Measurements from ENCODE around the gene KLHL29.

Gene KLHL29

DNA sequence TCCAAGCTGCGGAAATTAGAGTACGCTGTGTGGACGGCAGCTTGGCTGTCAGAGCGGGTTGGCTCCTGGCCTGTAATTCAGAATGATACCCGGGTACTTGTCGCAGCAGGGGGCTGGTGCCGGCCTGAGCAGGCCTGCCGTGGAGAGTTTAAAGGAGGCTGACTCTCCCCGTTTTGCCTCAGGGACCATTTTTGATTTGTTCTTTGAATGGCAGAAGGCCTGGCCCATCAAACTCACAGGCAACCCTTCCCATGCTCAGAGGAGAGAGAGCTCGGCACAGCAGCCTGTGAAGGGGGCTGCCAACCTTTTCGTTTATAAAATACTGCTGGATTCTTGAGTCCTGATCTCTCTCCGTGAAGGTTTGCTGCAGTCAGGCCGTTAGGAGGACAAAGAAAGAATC lies 151.3 kb downstream of the KLHL29 start:
- no peak for DNase-seq

DNA sequence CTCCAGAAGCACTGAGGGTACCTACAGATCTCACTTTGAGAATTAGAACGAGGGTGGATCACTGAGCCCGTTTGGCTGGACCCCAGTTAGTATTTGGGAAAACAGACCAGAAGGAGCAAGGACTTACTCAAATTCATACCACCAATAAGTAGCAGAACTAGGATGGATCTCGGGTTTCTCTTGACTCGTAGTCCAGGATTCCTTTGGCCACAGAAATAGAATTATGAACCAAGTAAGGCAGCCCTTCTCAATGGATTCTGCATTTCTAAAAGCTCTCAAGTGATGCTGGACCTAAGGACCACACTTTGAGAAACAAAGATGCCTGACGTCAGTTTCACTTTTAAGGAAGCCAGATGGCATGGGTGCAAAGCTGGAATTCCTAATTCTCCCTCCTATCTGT lies 153.0 kb downstream of the KLHL29 start:
- DNase-seq: no peak

DNA sequence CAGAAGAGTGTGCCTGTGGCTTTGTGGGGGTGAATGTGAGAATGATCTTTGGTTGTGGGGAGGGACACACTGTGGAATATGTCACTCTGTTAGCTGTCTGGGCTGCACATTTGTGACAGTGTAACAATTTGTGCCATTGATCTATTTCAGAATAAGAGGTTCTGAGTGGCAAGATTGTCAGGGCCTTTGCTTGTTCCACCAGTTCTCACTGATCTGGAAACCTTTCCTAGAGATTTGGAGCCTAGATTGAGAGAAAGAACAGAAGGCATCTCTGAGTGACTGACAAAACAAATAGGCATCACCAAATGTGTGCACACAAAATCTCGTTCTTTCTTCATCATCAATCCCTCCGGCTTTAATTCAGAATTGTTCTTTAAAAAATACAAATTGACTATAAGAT lies 153.6 kb downstream of the KLHL29 start:
- no peak for DNase-seq

DNA sequence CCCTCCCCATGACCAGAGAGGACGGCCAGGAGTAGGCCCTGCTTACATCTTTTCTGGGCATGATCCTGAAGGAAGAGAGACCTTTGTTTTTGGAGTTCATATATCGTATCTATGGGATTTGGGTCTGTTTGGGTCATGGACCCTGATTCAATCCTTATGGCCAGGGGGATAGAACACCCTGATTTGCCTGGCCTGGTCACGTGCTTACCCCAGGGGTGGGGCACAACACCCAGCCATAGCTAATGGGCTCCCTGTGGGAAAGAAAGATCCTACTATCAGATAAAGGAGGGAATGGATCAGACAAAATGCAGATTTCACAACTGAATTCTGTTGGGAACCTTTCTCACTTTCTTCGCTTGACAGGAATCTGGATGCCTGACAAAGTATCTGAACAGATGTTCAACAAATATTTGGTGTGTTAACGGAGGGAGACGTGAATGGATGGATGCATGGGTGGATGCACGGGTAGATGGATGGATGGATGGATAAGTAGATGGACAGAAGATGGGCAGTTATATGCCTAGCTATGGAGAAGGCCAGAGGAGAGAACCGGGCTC lies 155.9 kb downstream of the KLHL29 start:
- DNase-seq: no peak

DNA sequence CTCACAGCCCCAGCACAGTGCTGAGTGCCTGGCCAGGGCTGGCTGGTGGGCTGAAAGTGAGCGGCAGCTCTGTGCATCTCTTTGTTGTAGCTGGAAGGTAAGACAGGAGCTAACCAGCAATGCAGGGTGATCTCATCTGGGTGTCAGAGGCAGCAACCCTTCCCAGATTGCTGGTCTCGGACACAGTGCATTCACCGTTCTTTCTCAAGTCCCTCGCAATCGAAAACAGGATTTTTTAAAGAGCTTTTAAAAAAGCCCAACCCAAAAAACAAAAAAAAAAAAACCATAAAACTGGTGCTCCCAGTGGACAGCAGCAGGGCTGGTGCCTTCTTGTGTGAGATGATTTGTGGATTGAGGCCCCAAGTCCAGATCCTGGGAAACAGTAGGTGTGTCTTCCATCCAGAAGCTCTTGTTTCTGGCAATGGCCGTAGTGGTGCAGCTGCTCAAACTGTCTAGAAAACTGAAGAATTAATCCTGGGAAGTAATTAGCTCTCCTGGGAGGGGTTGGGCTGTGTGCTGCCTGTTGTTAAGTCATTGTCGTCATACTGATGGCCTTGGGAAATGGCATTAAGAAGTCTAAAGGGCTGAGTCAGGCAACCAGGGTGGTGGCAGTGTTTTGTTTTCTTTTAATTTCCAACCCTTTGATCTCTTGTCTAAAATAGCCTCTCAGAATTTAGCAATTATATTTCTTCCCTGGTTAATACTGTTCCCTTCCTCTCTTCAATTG lies 156.7 kb downstream of the KLHL29 start:
- no peak for DNase-seq

DNA sequence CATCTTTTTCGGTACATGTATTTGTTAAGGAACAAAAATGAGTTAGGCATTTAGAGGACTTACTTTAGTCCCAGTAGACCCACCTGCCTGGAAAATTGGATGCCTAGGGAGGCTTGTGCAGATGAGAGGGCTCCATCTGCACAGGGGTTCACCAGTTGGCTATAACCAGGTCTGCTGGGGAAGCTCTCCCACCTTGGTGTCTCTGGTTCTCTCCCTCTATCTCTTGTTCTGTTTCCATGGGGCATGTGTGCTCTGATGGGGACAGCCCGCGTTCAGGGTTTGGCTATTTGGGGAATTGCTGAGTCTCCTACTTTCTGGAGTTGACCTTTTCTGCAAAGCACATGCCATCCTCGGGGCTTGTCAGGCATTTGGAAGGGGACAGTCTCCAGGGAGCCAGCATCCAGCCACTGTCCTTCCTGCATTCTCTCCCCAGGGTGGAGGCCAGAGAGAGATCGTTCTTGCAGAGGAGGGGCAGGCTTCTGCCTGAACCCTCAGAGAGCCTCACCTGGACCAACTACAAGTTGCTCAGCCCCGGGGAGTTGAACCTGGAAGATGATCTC lies 157.3 kb downstream of the KLHL29 start:
- no peak for DNase-seq

DNA sequence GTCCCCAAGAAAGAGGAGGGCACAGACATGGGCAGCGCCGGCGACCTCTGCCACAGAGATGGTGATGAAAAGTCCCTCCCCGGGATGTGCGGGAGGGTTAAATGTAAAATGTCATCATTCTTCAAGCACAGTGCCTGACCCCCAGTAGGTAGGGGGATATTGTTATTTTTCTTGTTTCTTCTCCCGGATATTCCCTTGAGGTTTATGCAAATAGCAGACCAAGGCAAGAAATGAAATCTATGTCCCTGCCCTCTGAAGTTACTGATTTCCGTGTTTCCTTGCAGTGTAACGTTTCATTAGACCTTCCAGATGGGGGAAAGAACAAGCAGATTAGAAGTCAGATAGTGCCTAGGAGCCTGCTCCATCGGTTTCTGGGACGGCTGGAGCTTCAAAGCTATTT lies 158.3 kb downstream of the KLHL29 start:
- DNase-seq: no peak

DNA sequence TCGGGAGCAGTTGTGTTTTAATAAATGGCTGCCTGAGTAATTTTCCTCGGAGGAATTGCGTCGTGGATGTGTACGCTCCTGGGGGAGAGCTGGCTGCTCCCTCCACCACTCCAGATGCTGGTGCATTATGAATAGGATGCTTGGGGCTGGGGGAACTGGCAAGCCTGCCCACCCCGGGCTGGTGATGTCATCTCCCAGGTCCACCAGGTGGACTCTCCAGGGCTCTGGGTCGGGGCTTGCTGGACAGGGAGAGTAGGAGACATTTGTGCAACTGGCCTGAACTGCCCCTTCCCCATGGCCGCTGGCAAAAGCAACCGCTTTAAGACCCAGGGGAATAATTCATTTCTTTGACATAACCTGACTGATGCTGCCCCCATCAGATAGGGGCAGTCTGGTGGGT lies 158.7 kb downstream of the KLHL29 start:
- DNase-seq: no peak

DNA sequence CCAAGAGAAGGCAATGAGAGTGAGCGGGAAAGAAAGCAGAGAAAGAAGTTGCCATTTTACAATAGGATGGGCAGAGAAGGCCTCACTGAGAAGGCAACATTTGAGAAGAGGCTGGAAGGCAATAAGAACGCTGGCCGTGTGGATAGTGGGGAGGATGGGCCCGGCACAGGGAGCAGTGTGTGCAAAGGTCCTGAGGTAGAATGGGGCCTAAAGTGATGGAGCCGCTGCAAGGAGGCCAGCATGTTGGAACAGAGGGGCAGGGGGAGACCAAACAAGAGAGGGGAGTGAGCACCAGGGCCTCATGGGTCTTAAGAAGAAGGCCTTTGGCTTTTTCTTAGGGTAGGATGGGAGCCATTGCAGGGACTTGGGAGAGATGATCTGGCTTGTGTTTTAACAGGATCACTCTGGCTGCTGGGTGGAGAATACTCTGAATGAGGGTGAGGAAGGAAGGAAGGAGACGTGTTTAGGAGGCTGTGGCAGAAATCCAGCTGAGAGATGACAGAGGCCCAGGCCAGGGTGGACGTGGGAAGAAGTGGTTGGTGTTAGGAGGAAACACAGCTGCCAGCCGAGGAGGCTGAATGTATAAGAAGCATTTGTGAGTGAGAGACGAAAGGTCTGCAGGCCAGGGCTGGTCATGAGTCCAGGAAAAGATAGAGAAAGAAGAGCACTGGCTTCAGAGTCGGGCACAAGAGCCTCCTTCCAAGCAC lies 159.8 kb downstream of the KLHL29 start:
- DNase-seq: no peak

DNA sequence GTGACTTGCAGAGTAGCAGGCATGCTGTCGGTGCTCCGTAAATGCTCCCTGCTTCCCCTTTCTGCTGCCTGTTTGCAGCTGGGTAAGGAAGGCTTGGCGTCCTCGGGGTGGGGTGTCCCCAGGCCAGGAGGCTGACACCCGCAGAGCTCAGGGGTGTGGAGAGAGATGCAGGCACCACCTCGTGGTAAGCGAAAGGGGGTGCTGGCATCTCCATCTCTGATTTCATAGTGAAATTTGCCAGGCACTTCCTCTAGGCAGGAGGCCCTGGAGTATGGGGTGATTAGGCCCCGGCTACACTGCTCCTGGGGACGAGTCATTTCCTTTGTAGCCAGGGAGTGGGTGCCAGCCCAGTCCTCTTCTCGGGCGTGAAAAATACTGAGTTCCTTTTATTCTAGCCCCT lies 160.4 kb downstream of the KLHL29 start:
- no peak for DNase-seq

DNA sequence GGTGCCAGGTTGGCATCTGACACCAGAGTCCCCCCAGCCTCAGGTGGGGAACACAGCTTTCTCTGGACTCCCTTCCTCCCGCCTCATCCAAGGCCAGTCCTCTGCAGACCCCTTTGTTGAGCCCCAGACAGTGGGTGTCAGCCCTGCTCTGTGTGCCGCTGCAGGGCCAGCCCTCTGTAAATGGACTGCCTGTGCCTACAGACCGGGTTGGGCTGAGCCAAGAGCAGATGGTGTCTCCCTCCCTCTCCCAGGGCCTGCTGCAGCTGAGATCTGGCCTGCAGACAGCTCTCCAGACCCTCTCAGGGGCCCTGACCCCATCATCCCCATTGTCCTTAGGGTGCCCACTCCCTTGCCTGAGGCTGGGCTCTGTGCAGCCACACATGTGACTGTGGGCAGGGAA lies 160.8 kb downstream of the KLHL29 start:
- DNase-seq: no peak

DNA sequence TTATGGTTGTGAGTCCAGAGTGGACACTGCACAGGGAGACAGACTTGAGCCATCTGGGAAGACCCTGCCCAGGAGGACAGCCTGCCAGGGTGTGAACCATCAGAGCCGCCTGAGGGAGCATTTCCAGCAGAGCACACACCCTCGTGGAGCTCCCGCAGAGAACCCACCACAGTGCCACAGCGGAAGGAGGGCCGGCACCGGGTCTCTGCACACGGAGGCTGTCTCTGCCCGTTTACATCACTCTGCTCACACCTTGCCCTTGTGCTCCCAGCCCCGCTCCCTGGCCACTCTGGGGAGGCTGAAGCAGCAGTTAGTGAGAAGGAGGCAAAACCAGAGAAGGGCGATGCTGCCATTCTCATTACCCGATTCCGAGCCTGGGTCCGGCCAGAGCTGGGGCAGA lies 161.9 kb downstream of the KLHL29 start:
- DNase-seq: no peak

DNA sequence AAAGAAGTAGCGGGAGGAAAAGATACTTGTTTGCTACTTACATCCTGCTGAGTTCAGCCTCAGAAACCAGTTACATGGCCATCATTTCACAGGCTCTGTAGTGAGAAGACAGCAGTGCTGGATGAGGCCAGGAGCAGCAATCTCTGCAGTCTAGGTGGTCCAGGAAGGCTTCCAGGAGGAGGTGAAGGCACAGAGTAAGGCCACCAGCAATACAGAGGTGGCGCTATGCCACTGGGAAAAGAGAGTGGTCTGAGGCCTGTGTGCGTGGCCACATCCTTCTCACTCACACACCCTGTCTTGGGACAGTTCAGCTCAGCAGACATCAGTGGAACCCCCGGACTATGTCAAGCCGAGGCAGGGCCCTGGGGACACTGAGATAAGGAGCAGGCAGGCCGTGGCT lies 162.7 kb downstream of the KLHL29 start:
- no peak for DNase-seq

DNA sequence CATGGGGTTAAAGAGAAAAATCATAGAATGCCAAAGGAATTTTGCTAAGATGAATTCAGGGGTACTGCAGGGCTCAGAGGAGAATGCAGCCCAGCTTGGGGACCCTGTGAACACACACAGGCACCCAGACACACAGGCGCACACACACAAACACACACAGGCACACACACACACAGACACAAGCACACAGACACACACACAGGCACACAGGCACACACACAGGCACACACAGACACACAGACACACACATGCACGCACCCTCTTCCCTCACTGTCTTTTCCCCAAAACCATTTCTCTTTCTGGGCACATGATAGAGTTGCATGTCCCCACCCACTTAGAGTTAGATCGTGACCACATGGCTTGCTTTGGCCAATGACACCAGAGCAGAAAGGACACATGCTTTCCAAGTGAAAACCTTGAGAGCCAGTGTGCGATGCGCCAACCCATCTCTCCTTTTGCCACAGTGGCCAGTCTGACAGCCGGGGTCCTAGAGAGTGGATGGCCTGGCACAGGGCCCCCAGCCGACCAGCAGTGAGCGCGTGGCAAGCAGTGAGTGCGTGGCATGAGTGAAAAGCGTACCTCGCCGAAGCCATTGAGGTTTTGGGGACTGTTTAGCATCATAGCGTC lies 163.3 kb downstream of the KLHL29 start:
- DNase-seq: no peak

DNA sequence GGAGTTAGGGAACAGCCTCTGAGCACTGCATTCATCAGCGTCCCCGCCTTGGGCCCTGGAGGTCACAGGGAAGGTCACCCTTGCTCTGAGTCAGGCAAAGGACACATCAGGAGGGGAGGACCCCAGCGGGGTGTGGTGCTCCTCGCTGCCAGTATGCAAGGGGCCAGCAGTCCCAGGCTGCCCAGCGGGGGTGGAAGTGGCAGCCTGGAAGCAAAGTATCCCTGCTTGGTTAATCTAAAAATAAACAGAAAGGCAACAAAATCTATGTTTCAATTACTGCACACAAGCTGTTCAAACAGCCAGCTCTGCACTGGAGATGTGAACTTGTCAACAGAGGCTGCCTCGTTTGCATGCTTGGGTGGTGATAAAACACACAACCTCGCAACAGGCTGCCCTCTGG lies 164.1 kb downstream of the KLHL29 start:
- DNase-seq: no peak

DNA sequence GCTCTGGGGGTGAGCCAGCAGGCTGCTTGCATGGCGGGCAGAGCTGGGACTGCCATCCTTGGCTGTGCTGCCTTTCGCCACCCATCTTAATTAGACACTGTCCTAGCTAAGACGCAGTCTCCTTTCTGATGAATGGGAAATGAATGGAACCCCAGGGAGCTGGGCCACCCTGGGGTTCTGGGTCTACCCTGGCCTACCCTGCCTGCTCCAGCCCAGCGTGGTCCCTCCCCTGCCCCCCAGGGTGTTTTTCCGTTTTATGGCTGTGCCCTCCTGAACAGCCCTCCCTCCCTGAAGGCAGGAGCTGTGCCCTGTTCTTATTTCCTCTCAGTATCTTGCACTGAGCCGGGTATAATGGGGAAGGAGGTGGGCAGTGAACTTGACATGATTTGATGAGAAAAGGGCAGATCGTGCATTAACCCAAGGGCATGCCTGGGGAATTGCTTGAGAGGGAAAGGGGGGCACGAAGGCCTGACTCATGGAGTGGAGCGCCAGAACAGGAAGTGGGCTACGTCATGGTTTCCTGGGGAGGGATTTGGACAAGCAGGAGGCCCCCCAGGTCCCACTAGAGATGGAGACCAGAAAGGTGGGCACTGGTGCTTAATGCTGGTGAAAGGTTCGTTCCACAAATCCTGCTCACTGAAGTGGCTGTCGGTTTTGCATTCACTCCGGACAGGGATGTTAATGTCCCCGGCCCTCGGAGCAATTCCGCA lies 165.0 kb downstream of the KLHL29 start:
- no peak for DNase-seq

DNA sequence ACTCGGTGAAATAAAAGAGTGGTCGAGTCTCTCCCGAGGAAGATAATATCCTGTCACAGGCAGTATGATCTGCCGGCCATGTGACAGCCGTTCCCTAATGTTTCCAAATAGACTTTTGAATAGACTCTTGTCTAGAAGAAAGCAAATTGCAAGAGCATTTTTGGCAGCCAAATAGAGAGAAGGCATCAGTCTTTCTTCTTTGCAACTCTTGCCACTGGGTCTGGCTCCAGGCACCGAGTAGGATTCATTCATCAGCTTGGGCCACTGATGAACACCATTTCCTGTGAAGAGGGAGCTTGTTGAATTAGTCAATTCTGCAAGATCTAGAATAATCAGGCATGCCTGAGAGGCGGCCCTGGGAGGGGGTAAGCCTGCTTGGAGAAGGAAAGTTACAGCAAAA lies 165.6 kb downstream of the KLHL29 start:
- no peak for DNase-seq

DNA sequence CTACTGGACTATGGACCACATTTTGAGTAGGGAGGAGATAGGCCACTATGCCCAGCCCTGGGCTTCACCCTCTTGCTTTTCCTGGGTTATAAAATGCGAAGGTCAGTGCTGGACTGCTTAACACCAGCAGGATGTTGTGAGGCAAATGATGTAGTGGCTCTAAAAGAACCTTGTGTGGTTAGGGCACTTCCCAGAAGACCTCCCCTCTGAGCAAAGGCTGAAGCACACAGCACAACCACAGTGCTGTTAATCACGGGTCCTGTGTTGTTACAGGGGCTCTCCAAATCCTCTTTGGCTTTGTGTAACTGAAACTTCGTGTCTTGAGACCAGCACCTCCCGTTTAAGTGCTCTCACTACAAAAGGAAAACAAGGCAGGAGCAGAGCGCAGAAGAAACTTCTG lies 166.9 kb downstream of the KLHL29 start:
- no peak for DNase-seq

DNA sequence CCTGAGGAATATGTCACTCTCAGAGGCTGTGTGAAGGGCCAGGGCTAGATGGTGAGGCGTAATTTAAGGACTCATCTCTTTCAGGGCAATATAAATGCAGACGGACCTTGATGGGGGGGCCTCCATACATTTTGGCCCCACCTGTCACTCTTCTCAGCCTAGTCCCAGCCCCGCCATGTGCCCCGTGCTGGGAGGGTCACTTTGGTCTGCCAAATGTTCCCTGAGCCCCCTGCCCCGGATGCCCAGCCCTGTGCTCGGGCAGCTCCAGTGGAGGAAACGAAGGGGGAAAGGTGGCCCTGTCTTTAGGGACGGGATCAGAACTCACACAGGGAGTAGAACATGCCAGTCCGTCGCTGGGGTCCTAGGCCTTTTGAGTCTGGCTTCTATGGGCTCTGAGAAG lies 168.6 kb downstream of the KLHL29 start:
- DNase-seq: no peak

DNA sequence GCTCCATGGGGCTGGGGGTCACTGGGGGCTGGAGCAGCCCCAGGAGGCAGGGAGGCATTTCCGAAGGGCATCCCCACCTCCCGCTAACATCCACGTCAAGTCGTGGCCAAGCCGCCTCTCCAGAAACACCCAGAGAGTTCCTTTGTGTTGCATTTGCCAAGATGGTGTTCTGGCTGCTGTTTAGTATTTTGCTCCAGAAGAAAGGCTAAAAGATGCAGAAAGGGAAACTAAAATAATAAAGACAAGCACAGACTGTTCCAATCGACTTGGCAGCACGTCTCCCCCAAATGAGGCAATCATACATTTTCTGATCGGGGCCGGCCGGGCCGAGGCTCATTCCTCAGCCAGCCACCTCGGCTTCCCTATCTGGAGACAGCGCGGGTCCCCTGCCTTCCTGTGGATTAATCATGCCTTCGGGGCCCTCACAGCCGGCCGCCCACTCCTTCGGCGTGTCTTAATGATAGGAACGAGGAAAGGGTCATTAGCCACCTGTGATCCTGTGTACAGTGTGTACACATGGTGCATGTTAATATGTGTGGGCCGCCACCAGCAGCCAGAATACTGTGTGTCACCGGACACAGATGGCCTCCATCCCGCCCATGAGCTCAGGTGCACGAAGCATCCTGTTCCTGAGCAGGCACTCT lies 169.2 kb downstream of the KLHL29 start:
- DNase-seq: no peak

DNA sequence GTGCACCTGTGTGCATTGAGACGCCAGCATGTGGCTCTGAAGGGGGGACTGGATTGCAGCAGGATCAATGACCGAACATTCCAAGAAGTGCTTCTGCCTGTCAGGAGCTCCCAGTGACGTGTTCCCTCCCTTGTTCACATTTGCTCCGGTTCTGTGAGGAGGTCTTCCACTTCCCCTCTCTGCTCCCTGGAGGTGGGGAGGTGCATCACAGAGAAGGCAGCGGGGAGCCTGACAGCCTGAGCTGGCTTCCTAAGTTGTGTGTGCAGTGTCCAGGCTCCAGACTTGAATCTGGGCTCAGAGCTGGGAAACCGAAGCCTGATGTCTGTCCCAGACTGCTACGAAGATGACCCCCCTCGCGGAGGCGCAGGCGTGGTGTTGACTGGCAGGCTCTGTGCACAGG lies 171.0 kb downstream of the KLHL29 start:
- DNase-seq: no peak

DNA sequence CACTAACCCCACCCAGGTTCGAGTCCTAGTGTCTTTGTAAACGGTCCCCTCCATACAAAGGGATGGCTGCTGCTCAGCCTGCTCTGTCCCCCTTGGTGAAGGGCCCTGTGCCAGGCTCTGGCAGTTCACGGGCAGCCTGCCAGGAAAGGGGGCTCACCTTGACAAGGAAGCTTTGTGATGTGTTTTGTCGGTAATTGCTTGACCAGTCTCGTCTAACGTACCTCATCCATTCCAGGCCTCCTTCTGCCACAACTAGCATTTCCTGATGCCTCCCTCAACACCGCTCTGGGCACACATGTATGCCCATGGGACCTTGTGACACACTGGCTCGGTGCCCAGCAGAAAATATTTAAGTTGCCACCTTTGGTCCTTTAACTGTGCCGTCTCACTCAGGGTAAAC lies 171.9 kb downstream of the KLHL29 start:
- no peak for DNase-seq

DNA sequence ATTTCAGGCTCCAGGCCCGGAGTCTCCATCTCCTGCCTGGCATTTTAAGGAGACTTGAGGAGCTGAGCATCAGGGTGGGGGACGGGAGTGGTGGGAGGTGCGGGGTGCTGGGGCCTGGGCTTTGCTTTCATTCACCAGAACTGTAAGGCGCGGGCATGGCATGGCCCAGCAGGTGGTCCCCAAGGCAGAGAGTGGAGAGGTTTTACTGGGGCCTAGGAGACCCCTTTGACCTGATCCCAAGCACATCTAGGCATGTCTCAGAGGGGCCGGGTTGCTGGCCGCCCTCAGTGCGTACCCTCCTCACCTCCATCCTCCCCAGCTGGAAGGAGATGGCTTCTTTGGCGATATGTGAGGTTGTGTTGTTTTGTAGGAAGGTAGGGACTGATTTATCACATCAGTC lies 172.5 kb downstream of the KLHL29 start:
- DNase-seq: no peak

All from activated CD4-positive, alpha-beta T cell treated with anti-CD3 and anti-CD28 coated beads for 1 hour (primary cell).